Fibroblast of pulmonary artery (primary cell): Measurements from ENCODE around the gene DPP8.
A peak's percentile ranks its signal among the peaks of the same experiment; 100 is the strongest.

ENCODE experiments used
- DNase-seq: peaks from one replicate; pipeline ENCODE4 v3.0.0-alpha.2; 2010; ENCODE audit warnings: low read depth
- H3K4me3 ChIP-seq: replicated peaks from 2 replicates; pipeline ENCODE4 v1.5.1; 2011; ENCODE audit warnings: low read depth, mild to moderate bottlenecking, control low read depth, low read length, moderate library complexity
- TF ChIP-seq, protein P1 (sequence below): IDR thresholded peaks from 2 replicates; pipeline ENCODE4 v1.5.1; 2011; ENCODE audit warnings: mild to moderate bottlenecking, control low read depth, low read length, inconsistent platforms; ENCODE audit errors: missing control alignments

The DPP8 gene

DNA sequence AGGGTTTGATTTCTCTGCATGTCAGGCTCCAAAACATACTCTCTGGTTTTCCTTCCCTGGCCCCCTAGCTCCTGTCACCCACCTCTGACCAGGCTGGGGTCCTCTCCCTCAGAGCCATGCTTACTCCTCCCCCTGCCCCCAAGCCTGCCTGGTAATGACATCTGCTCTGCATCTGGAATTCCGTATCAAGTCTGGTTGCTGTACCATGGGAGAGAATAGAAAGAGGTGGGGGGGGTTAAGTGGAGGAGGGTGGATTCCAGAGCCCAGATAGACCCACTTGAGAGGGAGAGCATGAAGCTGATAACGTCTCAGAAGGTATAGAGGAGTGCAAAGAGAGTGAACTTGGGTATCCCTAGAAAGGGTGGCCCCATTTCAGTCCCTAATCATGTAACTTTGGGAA lies 98.9 kb downstream of the DPP8 start:
- DNase-seq, result no peak
- TF ChIP-seq, protein P1, sequence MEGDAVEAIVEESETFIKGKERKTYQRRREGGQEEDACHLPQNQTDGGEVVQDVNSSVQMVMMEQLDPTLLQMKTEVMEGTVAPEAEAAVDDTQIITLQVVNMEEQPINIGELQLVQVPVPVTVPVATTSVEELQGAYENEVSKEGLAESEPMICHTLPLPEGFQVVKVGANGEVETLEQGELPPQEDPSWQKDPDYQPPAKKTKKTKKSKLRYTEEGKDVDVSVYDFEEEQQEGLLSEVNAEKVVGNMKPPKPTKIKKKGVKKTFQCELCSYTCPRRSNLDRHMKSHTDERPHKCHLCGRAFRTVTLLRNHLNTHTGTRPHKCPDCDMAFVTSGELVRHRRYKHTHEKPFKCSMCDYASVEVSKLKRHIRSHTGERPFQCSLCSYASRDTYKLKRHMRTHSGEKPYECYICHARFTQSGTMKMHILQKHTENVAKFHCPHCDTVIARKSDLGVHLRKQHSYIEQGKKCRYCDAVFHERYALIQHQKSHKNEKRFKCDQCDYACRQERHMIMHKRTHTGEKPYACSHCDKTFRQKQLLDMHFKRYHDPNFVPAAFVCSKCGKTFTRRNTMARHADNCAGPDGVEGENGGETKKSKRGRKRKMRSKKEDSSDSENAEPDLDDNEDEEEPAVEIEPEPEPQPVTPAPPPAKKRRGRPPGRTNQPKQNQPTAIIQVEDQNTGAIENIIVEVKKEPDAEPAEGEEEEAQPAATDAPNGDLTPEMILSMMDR, result no peak
- H3K4me3 ChIP-seq, result no peak overlapping the region

DNA sequence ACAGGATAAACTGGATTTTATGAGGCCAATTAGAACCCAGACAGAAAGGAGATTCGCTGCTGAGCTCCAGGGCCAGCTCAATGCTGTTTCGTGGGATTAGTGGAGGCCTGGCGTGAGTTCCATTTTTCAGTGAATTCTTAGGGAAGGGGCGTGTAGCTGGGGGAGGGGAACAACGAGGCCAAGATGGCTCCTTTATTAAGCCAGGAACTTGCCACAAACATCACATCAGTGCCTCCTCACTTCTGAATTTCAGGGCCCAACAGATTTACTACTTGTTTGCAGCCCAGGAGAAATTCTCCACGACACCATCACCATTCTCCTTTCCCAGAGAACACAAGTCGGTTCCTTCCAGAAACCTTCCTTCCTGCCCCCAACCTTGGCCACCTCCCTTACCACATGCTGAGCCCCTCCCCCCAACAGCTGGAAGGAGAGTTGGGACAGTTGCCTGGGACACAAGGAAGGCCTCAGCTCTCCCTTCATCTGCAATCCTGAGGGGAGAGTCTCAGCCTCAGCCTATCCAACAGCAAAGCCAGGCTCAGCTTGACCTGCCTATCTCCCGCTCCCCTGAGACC lies 100.6 kb downstream of the DPP8 start:
- TF ChIP-seq, protein P1, result no peak
- DNase-seq, result no peak
- no peak overlapping the region for H3K4me3 ChIP-seq

DNA sequence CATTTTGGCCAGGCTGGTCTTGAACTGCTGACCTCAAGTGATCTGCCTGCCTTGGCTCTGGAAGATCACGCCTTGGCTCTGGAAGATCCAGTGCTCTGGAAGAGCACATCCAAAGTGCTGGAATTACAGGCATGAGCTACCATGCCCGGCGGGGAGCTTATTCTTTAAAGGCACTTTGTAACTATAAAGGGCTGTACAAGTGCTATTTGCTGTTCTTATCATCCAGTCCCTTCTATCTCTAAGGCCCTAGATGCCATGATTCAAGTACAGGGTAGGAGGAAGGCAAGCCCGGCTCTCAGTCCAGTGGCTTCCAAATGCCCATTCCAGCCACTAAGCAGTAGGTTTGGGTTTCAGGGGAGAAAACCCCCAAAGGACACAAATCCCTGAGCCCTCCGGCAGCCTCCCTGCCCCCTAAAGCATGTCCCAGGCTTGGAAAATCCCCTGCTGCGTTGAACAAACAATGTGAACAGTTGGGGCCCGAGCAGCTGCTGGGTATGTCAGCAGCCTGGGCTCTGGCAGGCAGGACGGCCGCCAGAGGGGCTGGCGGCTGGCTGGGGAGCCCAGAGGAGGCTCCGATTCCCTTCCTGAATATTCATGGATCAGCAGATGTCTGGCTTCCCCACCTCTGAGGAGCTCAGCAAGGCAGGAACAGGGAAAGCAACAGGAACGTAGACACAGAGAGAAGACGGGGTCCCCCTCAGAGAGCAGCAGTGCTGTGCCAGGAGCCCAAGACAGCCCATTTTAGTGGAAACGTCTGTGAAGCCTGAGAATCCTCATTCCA lies 102.5 kb downstream of the DPP8 start:
- DNase-seq, result peak; percentile 22
- TF ChIP-seq, protein P1, result no peak
- no peak overlapping the region for H3K4me3 ChIP-seq

DNA sequence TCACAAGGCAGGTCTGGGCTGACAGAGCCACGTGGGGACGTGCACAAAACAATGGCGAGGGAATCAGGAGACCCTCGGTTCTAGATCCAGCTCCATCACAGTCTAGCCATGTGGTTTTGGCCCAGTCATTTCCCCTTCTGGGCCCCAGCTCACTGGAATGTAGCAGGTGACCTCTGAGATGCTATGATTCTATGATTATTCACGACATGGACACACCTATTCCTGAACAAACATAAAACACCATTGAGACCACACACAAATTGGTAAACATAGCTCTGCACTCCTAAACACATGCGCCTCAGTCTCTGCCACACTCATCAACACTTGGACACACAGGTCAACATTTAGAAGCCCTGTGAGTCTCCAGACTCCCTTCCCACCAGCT lies 103.7 kb downstream of the DPP8 start:
- DNase-seq, result no peak
- TF ChIP-seq, protein P1, result no peak
- no peak overlapping the region for H3K4me3 ChIP-seq

DNA sequence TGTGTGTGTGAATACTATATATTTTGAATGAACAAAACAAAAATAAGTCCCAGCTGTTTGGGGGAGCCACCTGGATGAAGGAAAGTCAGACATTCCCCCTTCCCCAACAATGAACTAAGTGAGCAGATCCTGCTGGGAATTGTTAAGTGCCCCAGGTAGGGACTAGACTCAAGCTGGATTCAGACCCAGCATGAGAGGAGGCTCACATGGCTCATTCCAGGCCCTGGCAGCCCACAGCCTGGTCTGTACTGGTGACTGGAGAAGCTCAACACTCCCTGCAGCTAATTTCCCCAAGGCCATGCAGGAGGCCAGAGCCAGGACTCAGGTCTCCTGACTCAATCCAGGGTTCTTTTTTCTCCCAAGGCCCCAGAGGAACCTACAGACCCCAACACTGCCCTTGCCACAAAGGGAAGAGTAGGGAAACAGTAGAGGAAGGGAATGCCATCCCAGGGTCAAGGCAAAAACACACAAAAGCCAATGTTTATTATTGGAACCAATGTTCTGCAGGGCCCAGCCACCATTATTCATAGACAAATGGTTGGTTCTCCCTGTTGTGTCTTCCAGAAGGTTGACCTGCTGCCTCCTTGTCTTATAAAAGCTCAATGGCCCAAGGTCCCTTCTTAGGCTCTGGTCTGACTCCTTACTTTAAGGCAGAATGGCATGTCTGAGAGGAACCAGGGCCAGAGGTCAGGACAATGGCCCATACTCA lies 104.3 kb downstream of the DPP8 start:
- TF ChIP-seq, protein P1, result no peak
- H3K4me3 ChIP-seq, result no peak overlapping the region

DNA sequence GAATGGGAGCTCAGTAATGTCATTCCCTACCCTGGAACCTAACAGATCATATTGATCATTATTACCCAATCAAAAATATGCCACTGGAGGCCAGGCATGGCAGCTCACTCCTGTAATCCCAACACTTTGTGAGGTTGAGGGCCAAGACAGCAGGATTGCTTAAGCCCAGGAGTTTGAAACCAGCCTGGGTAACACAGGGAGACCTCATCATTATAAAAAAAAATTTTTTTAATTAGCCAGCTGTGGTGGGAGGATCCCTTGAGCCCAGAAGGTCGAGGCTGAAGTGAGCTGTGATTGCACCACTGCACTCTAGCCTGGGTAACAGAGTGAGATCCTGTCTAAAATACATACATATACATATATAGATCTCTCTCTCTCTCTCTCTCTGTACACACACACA lies 104.9 kb downstream of the DPP8 start:
- no peak overlapping the region for H3K4me3 ChIP-seq
- TF ChIP-seq, protein P1, result no peak
- DNase-seq, result no peak

More for the DNA sequence above, 104.3 kb downstream of the DPP8 start:
- no peak for DNase-seq
